GM15510 (cell line): ENCODE results near the gene MSH3.
A peak's percentile ranks its signal among the peaks of the same experiment; 100 is the strongest.

Source experiments
- POLR2A ChIP-seq: IDR thresholded peaks from 3 replicates; pipeline ENCODE4 v1.6.1; 2011; ENCODE audit warnings: borderline replicate concordance; ENCODE audit not compliant: insufficient read length; ENCODE audit errors: extremely low read depth

MSH3 gene

GRCh38 chr5:80654391-80655230 is at the start of gene MSH3, which contains the start of gene DHFR:
TSS of gene MSH3 (plus strand) at chr5:80654652. CDS start at chr5:80654728, 76 bp downstream.
TSS of gene DHFR (minus strand) at chr5:80654983. CDS start at chr5:80654489, 494 bp downstream.
- peak; percentile 66 for TF ChIP-seq POLR2A

GRCh38 chr5:80607343-80607742 is 47.1 kb upstream of the MSH3 start:
- TF ChIP-seq POLR2A, result no peak

GRCh38 chr5:80607832-80608231 is 46.6 kb upstream of the MSH3 start:
- no peak for TF ChIP-seq POLR2A

GRCh38 chr5:80608731-80609130 is 45.7 kb upstream of the MSH3 start:
- no peak for TF ChIP-seq POLR2A

GRCh38 chr5:80609692-80610091 is 44.8 kb upstream of the MSH3 start:
- no peak for TF ChIP-seq POLR2A

- no peak for TF ChIP-seq POLR2A
Observed at GRCh38 chr5:80615266-80615914, 39.1 kb upstream of the MSH3 start.

GRCh38 chr5:80618438-80618837 is 36.0 kb upstream of the MSH3 start:
- TF ChIP-seq POLR2A, result no peak

GRCh38 chr5:80619086-80619485 is 35.4 kb upstream of the MSH3 start:
- TF ChIP-seq POLR2A, result no peak

- TF ChIP-seq POLR2A, result no peak
Observed at GRCh38 chr5:80620211-80620610, 34.2 kb upstream of the MSH3 start.

GRCh38 chr5:80622756-80623155 is 31.7 kb upstream of the MSH3 start:
- TF ChIP-seq POLR2A, result no peak

GRCh38 chr5:80623999-80624398 is 30.5 kb upstream of the MSH3 start:
- TF ChIP-seq POLR2A, result no peak

- TF ChIP-seq POLR2A, result no peak
Observed at GRCh38 chr5:80625230-80625629, 29.2 kb upstream of the MSH3 start.

- no peak for TF ChIP-seq POLR2A
Observed at GRCh38 chr5:80629281-80629680, 25.2 kb upstream of the MSH3 start.

- no peak for TF ChIP-seq POLR2A
Observed at GRCh38 chr5:80631278-80632259, 22.9 kb upstream of the MSH3 start.

GRCh38 chr5:80632700-80633099 is 21.8 kb upstream of the MSH3 start:
- no peak for TF ChIP-seq POLR2A
